SU-DHL-6 (cell line): Measurements from ENCODE around the gene PBX1.

Experiments used
- CTCF ChIP-seq: fragments of 200-600 bp; sonication (generic); IDR thresholded peaks from one replicate; pipeline ENCODE4 v1.5.1; 2017; ENCODE audit warnings: antibody characterized with exemption, mild to moderate bottlenecking, low read length, moderate library complexity; ENCODE audit not compliant: insufficient read depth, poor library complexity, severe bottlenecking
- EZH2phosphoT487 ChIP-seq: fragments of 200-600 bp; sonication (generic), shearing (Covaris generic); conservative IDR thresholded peaks from 2 replicates; pipeline ENCODE4 v1.6.1; 2018; ENCODE audit warnings: mild to moderate bottlenecking, antibody characterized with exemption, low read length, moderate library complexity, mixed read lengths

- TF ChIP-seq CTCF (no peak), EZH2phosphoT487 (no peak)
Measured at GRCh38 chr1:164664127-164664526, 105.1 kb downstream of the PBX1 start.
